Karpas-422 (cell line): ENCODE data around the gene TTC23. TPM values are rescaled to one million over a fixed set of nuclear protein-coding genes. Genes with fewer than 3 reads are reported as not detected.

Source experiments
- DNase-seq: peaks from one replicate; pipeline ENCODE4 v3.0.0-alpha.2; 2015
- H2AFZ ChIP-seq: fragments of 200-600 bp; sonication (generic); 2 replicates; pipeline ENCODE4 v1.6.1; 2014; ENCODE audit warnings: antibody characterized with exemption, low read length, mixed read lengths
- H3K27ac ChIP-seq: fragments of 200-600 bp; sonication (generic); 2 replicates; pipeline ENCODE4 v1.5.1; 2014; ENCODE audit warnings: mild to moderate bottlenecking, low read length, moderate library complexity
- H3K27me3 ChIP-seq: fragments of 200-600 bp; sonication (generic); 2 replicates; pipeline ENCODE4 v1.6.1; 2014; ENCODE audit warnings: low read length, mixed read lengths
- H3K36me3 ChIP-seq: fragments of 200-600 bp; sonication (generic); 2 replicates; pipeline ENCODE4 v1.6.1; 2014; ENCODE audit warnings: low read length, mixed read lengths; ENCODE audit not compliant: insufficient read depth
- H3K4me1 ChIP-seq: fragments of 200-600 bp; sonication (generic); 2 replicates; pipeline ENCODE4 v1.6.1; 2014; ENCODE audit warnings: mild to moderate bottlenecking, low read length, mixed read lengths
- H3K4me2 ChIP-seq: fragments of 200-600 bp; sonication (generic); 2 replicates; pipeline ENCODE4 v1.6.1; 2014; ENCODE audit warnings: low read length, low read depth, mild to moderate bottlenecking; ENCODE audit not compliant: poor library complexity, severe bottlenecking
- H3K4me3 ChIP-seq: fragments of 200-600 bp; sonication (generic); 2 replicates; pipeline ENCODE4 v1.5.1; 2014; ENCODE audit warnings: mild to moderate bottlenecking, antibody characterized with exemption, low read length, mixed read lengths
- H3K79me2 ChIP-seq: fragments of 200-600 bp; sonication (generic); 2 replicates; pipeline ENCODE4 v1.6.1; 2014; ENCODE audit warnings: mild to moderate bottlenecking, low read length, mixed read lengths
- H3K9ac ChIP-seq: fragments of 200-600 bp; sonication (generic); 2 replicates; pipeline ENCODE4 v1.6.0; 2014; ENCODE audit warnings: low read length
- H3K9me2 ChIP-seq: fragments of 200-600 bp; sonication (generic), shearing (Covaris generic); replicated peaks from 2 replicates; pipeline ENCODE4 v1.6.0; 2014; ENCODE audit warnings: mild to moderate bottlenecking, low read length, moderate library complexity; ENCODE audit not compliant: insufficient read depth
- H3K9me3 ChIP-seq: fragments of 300-700, 200-600 bp; sonication (generic); 2 replicates; pipeline ENCODE4 v1.6.1; 2014; ENCODE audit warnings: low read length, mixed read lengths
- H4K20me1 ChIP-seq: fragments of 200-600 bp; sonication (generic); 2 replicates; pipeline ENCODE4 v1.6.1; 2014; ENCODE audit warnings: mild to moderate bottlenecking, antibody characterized with exemption, low read length, low read depth; ENCODE audit not compliant: insufficient read depth
- total RNA-seq: library from RNA; depleted of rRNA; stranded (reverse); fragments of >200 nt; shearing (Covaris generic); gene quantifications from 2 replicates; pipeline ENCODE4 v1.2.3, GENCODE V29; 2014; ENCODE audit warnings: low replicate concordance; rRNA removed

TTC23 gene, protein sequence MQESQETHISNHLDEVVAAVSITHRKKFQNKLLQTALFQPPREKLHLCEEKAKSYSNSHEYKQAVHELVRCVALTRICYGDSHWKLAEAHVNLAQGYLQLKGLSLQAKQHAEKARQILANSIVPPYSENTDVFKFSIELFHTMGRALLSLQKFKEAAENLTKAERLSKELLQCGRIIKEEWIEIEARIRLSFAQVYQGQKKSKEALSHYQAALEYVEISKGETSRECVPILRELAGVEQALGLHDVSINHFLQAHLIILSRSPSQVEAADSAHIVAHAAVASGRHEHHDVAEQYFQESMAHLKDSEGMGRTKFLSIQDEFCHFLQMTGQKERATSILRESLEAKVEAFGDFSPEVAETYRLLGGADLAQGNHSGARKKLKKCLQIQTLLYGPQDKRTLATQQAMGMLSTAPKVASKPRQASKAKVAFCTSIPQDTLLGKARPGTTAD
- total RNA-seq, result 4.1 and 9.0 TPM in 2 replicates

- H3K9me2 ChIP-seq, result no peaks in the 10 kb centered on the region
- H3K9me3 ChIP-seq, result no peaks in the 10 kb centered on the region
- H3K9ac ChIP-seq, result peak within 1 kb of the TSS; percentile 89
- peaks cover 49% of the 10 kb centered on the region for H3K4me1 ChIP-seq
- no peaks in the 10 kb centered on the region for H3K36me3 ChIP-seq
- peak; percentile 73 for DNase-seq
- H2AFZ ChIP-seq, result peak within 1 kb of the TSS; percentile 13; the same call in 1 of the 2 replicates
- peak within 1 kb of the TSS; percentile 73 for H3K4me2 ChIP-seq
- no peaks in the 10 kb centered on the region for H4K20me1 ChIP-seq
- peaks cover 24% of the 10 kb centered on the region for H3K79me2 ChIP-seq
- H3K27me3 ChIP-seq, result no peaks in the 10 kb centered on the region
- H3K27ac ChIP-seq, result peak within 1 kb of the TSS; percentile 87
- peak within 1 kb of the TSS; percentile 71 for H3K4me3 ChIP-seq
Observed at GRCh38 chr15:99249270-99249841, at the start of gene TTC23. TTC23 (minus strand) TSS chr15:99249581; CDS start chr15:99228712, 20,869 bp downstream.

- Histone ChIP-seq H3K4me2 (peak overlapping the region; percentile 38), H3K9ac (peak overlapping the region; percentile 29; the same call in 1 of the 2 replicates), H2AFZ (0 out of 2 replicates have a peak overlapping the region, but pooled peaks have one; percentile 17), H3K27me3 (no peaks in the 10 kb centered on the region), H3K4me1 (peaks cover 19% of the 10 kb centered on the region), H3K27ac (peak overlapping the region; percentile 3; the same call in 1 of the 2 replicates), H3K9me3 (no peaks in the 10 kb centered on the region), H4K20me1 (no peaks in the 10 kb centered on the region), H3K9me2 (no peaks in the 10 kb centered on the region), H3K79me2 (no peaks in the 10 kb centered on the region), H3K36me3 (no peaks in the 10 kb centered on the region), H3K4me3 (no peak overlapping the region)
- no peak for DNase-seq
Observed at GRCh38 chr15:99296386-99296785, 47.0 kb upstream of the TTC23 start.

GRCh38 chr15:99295840-99296239, 46.5 kb upstream of the TTC23 start:
- Histone ChIP-seq H3K4me3 (no peak overlapping the region), H3K9me2 (no peaks in the 10 kb centered on the region), H3K27me3 (no peaks in the 10 kb centered on the region), H2AFZ (no peak overlapping the region), H3K4me2 (peak overlapping the region; percentile 38), H4K20me1 (no peaks in the 10 kb centered on the region), H3K79me2 (peaks cover under 1% of the 10 kb centered on the region; the same call in 1 of the 2 replicates), H3K36me3 (no peaks in the 10 kb centered on the region), H3K27ac (peak overlapping the region; percentile 3; the same call in 1 of the 2 replicates), H3K9ac (0 out of 2 replicates have a peak overlapping the region, but pooled peaks have one; percentile 29), H3K4me1 (peaks cover 19% of the 10 kb centered on the region), H3K9me3 (no peaks in the 10 kb centered on the region)
- DNase-seq, result no peak

DNA sequence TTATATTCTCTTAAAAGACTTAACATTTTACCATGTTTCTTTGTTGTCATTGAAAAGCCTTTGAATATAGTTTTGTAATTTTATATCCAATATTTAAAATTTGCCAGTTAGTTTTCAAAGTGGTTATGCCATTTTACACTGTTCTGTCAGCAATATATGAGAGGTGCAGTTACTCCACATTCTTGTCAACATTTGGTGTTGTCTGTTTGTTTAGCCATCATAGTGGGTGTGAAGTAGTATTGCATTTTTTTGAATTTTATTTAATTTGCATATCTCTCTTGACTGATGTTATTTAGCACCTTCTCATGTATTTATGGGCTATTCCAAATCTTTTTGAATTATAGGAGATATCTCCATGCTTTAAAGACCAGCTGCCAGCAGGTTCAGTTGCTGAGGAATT, 42.3 kb upstream of the TTC23 start:
- Histone ChIP-seq H3K27ac (no peak overlapping the region), H4K20me1 (no peaks in the 10 kb centered on the region), H3K9me2 (no peaks in the 10 kb centered on the region), H3K4me2 (no peak overlapping the region), H3K4me1 (peaks cover 17% of the 10 kb centered on the region), H3K4me3 (no peak overlapping the region), H3K79me2 (peaks cover 3% of the 10 kb centered on the region; the same call in 1 of the 2 replicates), H3K36me3 (no peaks in the 10 kb centered on the region), H2AFZ (no peak overlapping the region), H3K9me3 (no peaks in the 10 kb centered on the region), H3K9ac (no peak overlapping the region), H3K27me3 (no peaks in the 10 kb centered on the region)
- no peak for DNase-seq

- peaks cover 12% of the 10 kb centered on the region for H3K4me1 ChIP-seq
- H3K4me3 ChIP-seq, result no peak overlapping the region
- peaks cover 8% of the 10 kb centered on the region for H3K79me2 ChIP-seq
- DNase-seq, result no peak
- H3K9me2 ChIP-seq, result no peaks in the 10 kb centered on the region
- no peak overlapping the region for H3K4me2 ChIP-seq
- no peak overlapping the region for H3K9ac ChIP-seq
- H3K27me3 ChIP-seq, result no peaks in the 10 kb centered on the region
- H3K36me3 ChIP-seq, result no peaks in the 10 kb centered on the region
- no peak overlapping the region for H3K27ac ChIP-seq
- H4K20me1 ChIP-seq, result no peaks in the 10 kb centered on the region
- no peak overlapping the region for H2AFZ ChIP-seq
- H3K9me3 ChIP-seq, result no peaks in the 10 kb centered on the region
Observed at GRCh38 chr15:99283717-99284116, 34.3 kb upstream of the TTC23 start.

- Histone ChIP-seq H3K4me1 (peaks cover 12% of the 10 kb centered on the region), H4K20me1 (no peaks in the 10 kb centered on the region), H3K4me3 (no peak overlapping the region), H3K9me2 (no peaks in the 10 kb centered on the region), H3K27ac (no peak overlapping the region), H3K9me3 (no peaks in the 10 kb centered on the region), H3K27me3 (no peaks in the 10 kb centered on the region), H3K79me2 (peaks cover 8% of the 10 kb centered on the region), H2AFZ (no peak overlapping the region), H3K36me3 (no peaks in the 10 kb centered on the region), H3K9ac (no peak overlapping the region), H3K4me2 (no peak overlapping the region)
- no peak for DNase-seq
Observed at GRCh38 chr15:99282586-99282985, 33.2 kb upstream of the TTC23 start.

DNA sequence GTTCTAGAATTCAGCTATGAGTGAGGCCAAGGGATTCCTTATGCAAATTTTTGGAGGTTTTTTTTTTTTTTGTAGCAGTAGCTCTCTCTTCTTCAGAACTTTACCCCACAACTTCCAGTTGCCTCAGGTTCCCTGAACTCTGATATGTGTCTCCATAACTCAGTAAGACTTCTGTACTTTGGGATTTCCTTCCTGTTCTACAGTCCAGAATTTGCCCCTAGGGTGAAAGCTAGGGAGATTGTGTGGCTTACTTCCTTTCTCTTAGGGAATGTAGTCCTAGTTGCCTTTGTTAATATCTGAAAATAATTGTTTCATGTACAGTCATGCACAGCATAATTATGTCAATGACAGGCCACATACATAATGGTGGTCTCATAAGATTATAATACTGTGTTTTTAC, 32.7 kb upstream of the TTC23 start:
- Histone ChIP-seq H3K27me3 (no peaks in the 10 kb centered on the region), H3K4me1 (peaks cover 12% of the 10 kb centered on the region), H3K4me2 (no peak overlapping the region), H3K27ac (no peak overlapping the region), H3K36me3 (no peaks in the 10 kb centered on the region), H3K4me3 (no peak overlapping the region), H4K20me1 (no peaks in the 10 kb centered on the region), H3K9me3 (no peaks in the 10 kb centered on the region), H3K9me2 (no peaks in the 10 kb centered on the region), H3K79me2 (peaks cover 8% of the 10 kb centered on the region), H2AFZ (no peak overlapping the region), H3K9ac (no peak overlapping the region)
- DNase-seq, result no peak

- DNase-seq, result no peak
- Histone ChIP-seq H3K36me3 (no peaks in the 10 kb centered on the region), H3K4me3 (no peak overlapping the region), H3K9ac (no peak overlapping the region), H3K4me1 (peaks cover 9% of the 10 kb centered on the region), H3K9me2 (no peaks in the 10 kb centered on the region), H4K20me1 (no peaks in the 10 kb centered on the region), H3K27ac (no peak overlapping the region), H3K9me3 (no peaks in the 10 kb centered on the region), H3K79me2 (peaks cover 8% of the 10 kb centered on the region), H2AFZ (no peak overlapping the region), H3K27me3 (no peaks in the 10 kb centered on the region), H3K4me2 (no peak overlapping the region)
Observed at GRCh38 chr15:99279827-99280226, 30.4 kb upstream of the TTC23 start.
